Measurements from ENCODE around the gene B3GNT5. TPM values are rescaled to one million over a fixed set of nuclear protein-coding genes. Genes with fewer than 3 reads are reported as not detected.

B3GNT5 gene
- total RNA-seq, 1 donor from 2014 or later = 0.70 TPM

DNA sequence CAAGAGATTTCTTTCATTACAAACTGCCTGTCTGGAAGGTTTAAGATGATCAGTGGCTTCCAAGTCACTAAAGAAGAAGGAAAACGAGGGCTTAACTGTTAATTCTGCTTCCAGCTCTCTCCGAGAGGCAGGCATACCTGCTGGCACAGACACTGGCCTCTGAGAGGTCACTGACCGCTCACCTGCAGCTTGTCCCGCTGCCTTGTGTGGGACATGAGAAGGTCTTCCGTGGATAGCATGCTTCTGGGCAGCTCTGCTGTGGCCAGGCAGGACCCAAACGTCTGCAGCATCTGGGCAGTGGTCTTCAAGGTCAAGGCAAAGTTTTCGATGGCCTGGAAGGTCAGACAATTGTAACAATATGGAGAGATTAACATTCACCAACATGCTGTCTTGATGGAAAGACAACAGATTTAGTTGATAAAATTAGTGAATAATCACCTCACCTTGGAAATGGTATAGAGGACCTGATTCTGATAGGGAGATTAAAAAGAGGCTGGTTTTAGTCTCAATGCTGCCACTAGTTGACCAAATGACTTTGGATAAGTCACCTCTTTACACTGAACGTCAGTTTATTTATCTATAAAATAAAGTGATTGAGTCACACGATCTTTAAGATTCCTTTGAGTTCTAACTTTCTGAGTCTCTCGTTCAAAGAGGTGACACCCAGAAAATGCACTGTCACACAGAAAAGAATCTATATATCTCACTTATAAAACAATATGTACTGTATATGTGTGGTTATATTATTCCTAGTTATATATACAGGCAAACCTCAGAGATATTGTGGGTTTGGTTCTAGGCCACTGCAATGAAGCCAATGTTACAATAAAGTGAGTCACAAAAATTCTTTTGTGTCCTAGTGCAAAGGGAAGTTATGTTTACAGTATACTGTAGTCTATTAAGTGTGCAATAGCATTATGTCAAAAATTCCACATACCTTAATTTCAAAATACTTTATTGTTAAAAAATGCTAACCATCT, 65.1 kb downstream of the B3GNT5 start:
- ATAC-seq (peak; percentile 57), DNase-seq (ENCODE audit: low spot score) (no peak)

DNA sequence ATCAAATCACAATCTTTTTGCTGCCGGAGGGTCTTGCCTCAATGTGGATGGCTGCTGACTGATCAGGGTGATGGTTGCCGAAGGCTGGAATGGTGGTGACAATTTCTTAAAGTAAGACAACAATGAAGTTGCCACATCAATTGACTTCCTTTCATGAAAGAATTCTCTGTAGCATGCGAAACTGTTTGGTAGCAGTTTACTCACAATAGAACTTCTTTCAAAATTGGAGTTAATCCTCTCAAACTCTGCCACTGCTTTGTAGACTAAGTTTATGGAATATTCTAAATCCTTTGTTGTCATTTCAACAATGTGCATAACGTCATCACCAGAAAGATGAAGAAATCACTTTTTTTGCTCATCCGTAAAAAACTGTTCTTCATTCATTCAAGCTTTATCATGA, 65.8 kb downstream of the B3GNT5 start:
- DNase-seq (ENCODE audit: low spot score) (no peak), ATAC-seq (no peak)

DNA sequence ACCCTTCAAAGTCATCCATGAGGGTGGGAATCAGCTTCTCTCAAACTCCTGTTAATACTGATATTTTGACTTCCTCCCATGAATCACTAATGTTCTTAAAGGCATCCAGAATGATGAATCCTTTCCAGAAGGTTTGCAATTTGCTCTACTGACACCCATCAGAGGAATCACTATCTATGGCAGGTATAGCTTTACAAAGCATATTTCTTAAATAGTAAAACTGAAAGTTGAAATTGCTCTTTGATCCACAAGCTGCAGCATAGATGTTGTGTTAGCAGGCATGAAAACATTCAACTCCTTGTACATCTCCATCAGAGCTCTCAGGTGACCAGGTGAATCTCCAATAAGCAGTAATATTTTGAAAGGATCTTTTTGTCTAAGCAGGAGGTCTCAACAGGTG, 66.3 kb downstream of the B3GNT5 start:
- no peak for ATAC-seq
- no peak for DNase-seq (ENCODE audit: low spot score)

Other genes starting within 250 kb of the B3GNT5 start
- gene MCCC1, start 153.8 kb upstream of the B3GNT5 start, total RNA-seq = 46.1 TPM
- gene LAMP3, start 90.5 kb upstream of the B3GNT5 start, total RNA-seq = 0.38 TPM
- gene MCF2L2, start 175.4 kb downstream of the B3GNT5 start, total RNA-seq = 0.13 TPM